IgD-negative memory B cell (primary cell): ENCODE data around the gene ARFGAP1. TPM values are rescaled to one million over a fixed set of nuclear protein-coding genes. Genes with fewer than 3 reads are reported as not detected.
"Not testable (repeated sequence)": the region's sequence is repeated elsewhere in the genome, so short reads cannot be mapped to it uniquely, and the experiment has no call there.

ENCODE experiments used
- H3K27ac Mint-ChIP-seq, 3 donors: one replicate each; pipeline ENCODE4 v1.8.0; 2020 to 2022; ENCODE audit warnings: mild to moderate bottlenecking in 3 of 3, mixed read lengths in 3 of 3, moderate library complexity in 1 of 3
- H3K27me3 Mint-ChIP-seq: one replicate; pipeline ENCODE4 v1.8.0; 2021; ENCODE audit warnings: mixed read lengths
- H3K36me3 Mint-ChIP-seq: one replicate; pipeline ENCODE4 v1.8.0; 2020; ENCODE audit warnings: mild to moderate bottlenecking, mixed read lengths
- H3K4me1 Mint-ChIP-seq, 3 donors: one replicate each; pipeline ENCODE4 v1.8.0; 2020 to 2022; ENCODE audit warnings: mixed read lengths in 3 of 3, mild to moderate bottlenecking in 1 of 3
- H3K4me3 Mint-ChIP-seq, 4 donors: one replicate each; pipeline ENCODE4 v1.8.0; 2020 to 2022; ENCODE audit warnings: mild to moderate bottlenecking in 4 of 4, mixed read lengths in 4 of 4, moderate library complexity in 3 of 4
- H3K9me3 Mint-ChIP-seq, 3 donors: one replicate each; pipeline ENCODE4 v1.8.0; 2020 to 2021; ENCODE audit warnings: mixed read lengths in 3 of 3, mild to moderate bottlenecking in 1 of 3
- polyA plus RNA-seq: library from polyadenylated mRNA; unstranded; fragments of 300-500 nt; fragmentation: Illumina TruSeq; gene quantifications from one replicate; pipeline ENCODE4 v1.2.3, GENCODE V29; 2021

The ARFGAP1 gene
- polyA plus RNA-seq, 1 donor from 2014 or later, result 12.2 TPM

GRCh38 chr20:63249891-63250290 lies 22.7 kb upstream of the ARFGAP1 start:
- H3K4me1 Mint-ChIP-seq, result peaks cover 0 to 2% (median 0%) of the 10 kb centered on the region in 3 donors
- H3K4me3 Mint-ChIP-seq, result no peak overlapping the region
- H3K27ac Mint-ChIP-seq, result peak overlapping the region in 1 of 3 donors; percentile 67
- peaks cover 40% of the 10 kb centered on the region for H3K27me3 Mint-ChIP-seq
- peaks cover 2% of the 10 kb centered on the region for H3K36me3 Mint-ChIP-seq
- no peaks in the 10 kb centered on the region for H3K9me3 Mint-ChIP-seq

GRCh38 chr20:63251350-63251749 lies 21.3 kb upstream of the ARFGAP1 start:
- H3K4me3 Mint-ChIP-seq, H3K4me1 Mint-ChIP-seq, H3K27ac Mint-ChIP-seq, H3K36me3 Mint-ChIP-seq, H3K9me3 Mint-ChIP-seq: not testable (repeated sequence)
- H3K27me3 Mint-ChIP-seq, result peaks cover 47% of the 10 kb centered on the region

- Mint-ChIP-seq H3K9me3 (no peaks in the 10 kb centered on the region), H3K27ac (no peak overlapping the region), H3K36me3 (peaks cover 2% of the 10 kb centered on the region), H3K4me3 (peak overlapping the region in 1 of 4 donors; percentile 22), H3K27me3 (peaks cover 43% of the 10 kb centered on the region), H3K4me1 (peaks cover 0 to 2% (median 0%) of the 10 kb centered on the region in 3 donors)
Measured at GRCh38 chr20:63252284-63252711, 20.3 kb upstream of the ARFGAP1 start.

GRCh38 chr20:63253065-63253437 lies 19.6 kb upstream of the ARFGAP1 start:
- Mint-ChIP-seq H3K36me3 (peaks cover 2% of the 10 kb centered on the region), H3K27me3 (peaks cover 45% of the 10 kb centered on the region)

GRCh38 chr20:63253438-63254231 lies 19.0 kb upstream of the ARFGAP1 start:
- peaks cover 0 to 2% (median 0%) of the 10 kb centered on the region in 3 donors for H3K4me1 Mint-ChIP-seq
- H3K4me3 Mint-ChIP-seq, result no peak overlapping the region
- no peaks in the 10 kb centered on the region for H3K9me3 Mint-ChIP-seq
- H3K27me3 Mint-ChIP-seq, result peaks cover 45% of the 10 kb centered on the region
- peaks cover 2% of the 10 kb centered on the region for H3K36me3 Mint-ChIP-seq
- H3K27ac Mint-ChIP-seq, result no peak overlapping the region

More at GRCh38 chr20:63253065-63253437, 19.6 kb upstream of the ARFGAP1 start:
- peak overlapping the region in 2 of 4 donors; percentile 37 to 70 for H3K4me3 Mint-ChIP-seq
- peaks cover 0 to 2% (median 0%) of the 10 kb centered on the region in 3 donors for H3K4me1 Mint-ChIP-seq
- no peaks in the 10 kb centered on the region for H3K9me3 Mint-ChIP-seq
- no peak overlapping the region for H3K27ac Mint-ChIP-seq

GRCh38 chr20:63254232-63254605 lies 18.4 kb upstream of the ARFGAP1 start, which contains the start of gene NKAIN4:
TSS of gene NKAIN4 (minus strand) at chr20:63254463. CDS start at chr20:63254450, 13 bp downstream.
- Mint-ChIP-seq H3K27ac (peak within 1 kb of the TSS in 1 of 3 donors; percentile 63), H3K36me3 (peaks cover 2% of the 10 kb centered on the region), H3K4me3 (peak within 1 kb of the TSS in 1 of 4 donors; percentile 81), H3K4me1 (peaks cover 0 to 2% (median 0%) of the 10 kb centered on the region in 3 donors), H3K27me3 (peaks cover 40% of the 10 kb centered on the region), H3K9me3 (no peaks in the 10 kb centered on the region)

GRCh38 chr20:63254606-63255384 lies 17.8 kb upstream of the ARFGAP1 start:
- Mint-ChIP-seq H3K27me3 (peaks cover 39% of the 10 kb centered on the region), H3K36me3 (peaks cover 2% of the 10 kb centered on the region), H3K9me3 (no peaks in the 10 kb centered on the region), H3K27ac (peak overlapping the region in 1 of 3 donors; percentile 63), H3K4me1 (peaks cover 0 to 2% (median 0%) of the 10 kb centered on the region in 3 donors), H3K4me3 (peak overlapping the region in 1 of 4 donors; percentile 81)

- H3K27ac Mint-ChIP-seq, result no peak overlapping the region
- H3K36me3 Mint-ChIP-seq, result peaks cover 2% of the 10 kb centered on the region
- peaks cover 35% of the 10 kb centered on the region for H3K27me3 Mint-ChIP-seq
- H3K4me3 Mint-ChIP-seq, result peak overlapping the region in 1 of 4 donors; percentile 41
- peaks cover 0 to 2% (median 0%) of the 10 kb centered on the region in 3 donors for H3K4me1 Mint-ChIP-seq
- no peaks in the 10 kb centered on the region for H3K9me3 Mint-ChIP-seq
Measured at GRCh38 chr20:63255931-63256704, 16.5 kb upstream of the ARFGAP1 start.

- Mint-ChIP-seq H3K4me1 (peaks cover 0 to 2% (median 0%) of the 10 kb centered on the region in 3 donors), H3K36me3 (no peaks in the 10 kb centered on the region), H3K27me3 (peaks cover 35% of the 10 kb centered on the region), H3K27ac (no peak overlapping the region), H3K4me3 (no peak overlapping the region), H3K9me3 (no peaks in the 10 kb centered on the region)
Measured at GRCh38 chr20:63256954-63257353, 15.7 kb upstream of the ARFGAP1 start.

- Mint-ChIP-seq H3K27me3 (peaks cover 29% of the 10 kb centered on the region), H3K4me3 (peak overlapping the region in 1 of 4 donors; percentile 63), H3K27ac (no peak overlapping the region), H3K9me3 (no peaks in the 10 kb centered on the region), H3K36me3 (peaks cover 1% of the 10 kb centered on the region), H3K4me1 (peaks cover 0 to 2% (median 0%) of the 10 kb centered on the region in 3 donors)
Measured at GRCh38 chr20:63257629-63258028, 15.0 kb upstream of the ARFGAP1 start.

GRCh38 chr20:63258781-63259180 lies 13.8 kb upstream of the ARFGAP1 start:
- Mint-ChIP-seq H3K27ac (no peak overlapping the region), H3K36me3 (peaks cover 1% of the 10 kb centered on the region), H3K27me3 (peaks cover 27% of the 10 kb centered on the region), H3K4me1 (no peaks in the 10 kb centered on the region), H3K9me3 (no peaks in the 10 kb centered on the region), H3K4me3 (no peak overlapping the region)

GRCh38 chr20:63259734-63260460 lies 12.7 kb upstream of the ARFGAP1 start:
- H3K27ac Mint-ChIP-seq, result no peak overlapping the region
- peaks cover 1% of the 10 kb centered on the region for H3K36me3 Mint-ChIP-seq
- no peaks in the 10 kb centered on the region for H3K9me3 Mint-ChIP-seq
- no peak overlapping the region for H3K4me3 Mint-ChIP-seq
- no peaks in the 10 kb centered on the region for H3K4me1 Mint-ChIP-seq
- peaks cover 37% of the 10 kb centered on the region for H3K27me3 Mint-ChIP-seq

GRCh38 chr20:63260521-63260920 lies 12.1 kb upstream of the ARFGAP1 start:
- Mint-ChIP-seq H3K4me1 (no peaks in the 10 kb centered on the region), H3K36me3 (peaks cover 1% of the 10 kb centered on the region), H3K9me3 (no peaks in the 10 kb centered on the region), H3K27me3 (peaks cover 37% of the 10 kb centered on the region), H3K4me3 (no peak overlapping the region), H3K27ac (no peak overlapping the region)
